ENCODE measurements around the gene FSTL4. TPM values are rescaled to one million over a fixed set of nuclear protein-coding genes. Genes with fewer than 3 reads are reported as not detected.

FSTL4 gene
- total and polyA plus RNA-seq, 2 of the 13 experiments (the other 11 are each of a cell fraction or from before 2014, with no cell fraction given) = 2.1 to 3.0 TPM

GRCh38 chr5:133423618-133424282, 188.6 kb downstream of the FSTL4 start (continued):
- TF ChIP-seq, protein P1, sequence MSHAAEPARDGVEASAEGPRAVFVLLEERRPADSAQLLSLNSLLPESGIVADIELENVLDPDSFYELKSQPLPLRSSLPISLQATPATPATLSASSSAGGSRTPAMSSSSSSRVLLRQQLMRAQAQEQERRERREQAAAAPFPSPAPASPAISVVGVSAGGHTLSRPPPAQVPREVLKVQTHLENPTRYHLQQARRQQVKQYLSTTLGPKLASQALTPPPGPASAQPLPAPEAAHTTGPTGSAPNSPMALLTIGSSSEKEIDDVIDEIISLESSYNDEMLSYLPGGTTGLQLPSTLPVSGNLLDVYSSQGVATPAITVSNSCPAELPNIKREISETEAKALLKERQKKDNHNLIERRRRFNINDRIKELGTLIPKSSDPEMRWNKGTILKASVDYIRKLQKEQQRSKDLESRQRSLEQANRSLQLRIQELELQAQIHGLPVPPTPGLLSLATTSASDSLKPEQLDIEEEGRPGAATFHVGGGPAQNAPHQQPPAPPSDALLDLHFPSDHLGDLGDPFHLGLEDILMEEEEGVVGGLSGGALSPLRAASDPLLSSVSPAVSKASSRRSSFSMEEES (CRISPR knock-in tag; IDR thresholded peaks at IDR 0.05) = 0 out of 2 replicates have a peak, but pooled peaks have one; percentile 30
- TF ChIP-seq TEAD3 (CRISPR knock-in tag; optimal IDR thresholded peaks at IDR 0.05; ENCODE audit: borderline replicate concordance) = no peak
- TF ChIP-seq PAX8 (CRISPR knock-in tag; IDR thresholded peaks at IDR 0.05; ENCODE audit: borderline replicate concordance) = 0 out of 2 replicates have a peak, but pooled peaks have one; percentile 71
- TF ChIP-seq, protein P2, sequence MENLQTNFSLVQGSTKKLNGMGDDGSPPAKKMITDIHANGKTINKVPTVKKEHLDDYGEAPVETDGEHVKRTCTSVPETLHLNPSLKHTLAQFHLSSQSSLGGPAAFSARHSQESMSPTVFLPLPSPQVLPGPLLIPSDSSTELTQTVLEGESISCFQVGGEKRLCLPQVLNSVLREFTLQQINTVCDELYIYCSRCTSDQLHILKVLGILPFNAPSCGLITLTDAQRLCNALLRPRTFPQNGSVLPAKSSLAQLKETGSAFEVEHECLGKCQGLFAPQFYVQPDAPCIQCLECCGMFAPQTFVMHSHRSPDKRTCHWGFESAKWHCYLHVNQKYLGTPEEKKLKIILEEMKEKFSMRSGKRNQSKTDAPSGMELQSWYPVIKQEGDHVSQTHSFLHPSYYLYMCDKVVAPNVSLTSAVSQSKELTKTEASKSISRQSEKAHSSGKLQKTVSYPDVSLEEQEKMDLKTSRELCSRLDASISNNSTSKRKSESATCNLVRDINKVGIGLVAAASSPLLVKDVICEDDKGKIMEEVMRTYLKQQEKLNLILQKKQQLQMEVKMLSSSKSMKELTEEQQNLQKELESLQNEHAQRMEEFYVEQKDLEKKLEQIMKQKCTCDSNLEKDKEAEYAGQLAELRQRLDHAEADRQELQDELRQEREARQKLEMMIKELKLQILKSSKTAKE (CRISPR knock-in tag; IDR thresholded peaks at IDR 0.05; ENCODE audit: borderline replicate concordance) = no peak
- TF ChIP-seq TCF7 (IDR thresholded peaks at IDR 0.05; ENCODE audit: low read depth) = no peak
- peak; percentile 42 for TF ChIP-seq HNRNPLL (IDR thresholded peaks at IDR 0.05; ENCODE audit: low read depth, low read length, poor library complexity, severe bottlenecking)
- TF ChIP-seq NR2C2 (CRISPR knock-in tag; IDR thresholded peaks at IDR 0.05; ENCODE audit: borderline replicate concordance) = peak; percentile 86
- TF ChIP-seq RFXAP (CRISPR knock-in tag; IDR thresholded peaks at IDR 0.05; ENCODE audit: borderline replicate concordance) = peak; percentile 43; the same call in 1 of the 2 replicates
- TF ChIP-seq ZBTB21 (CRISPR knock-in tag; IDR thresholded peaks at IDR 0.05) = no peak
- TF ChIP-seq ZNF556 (CRISPR knock-in tag; IDR thresholded peaks at IDR 0.05; ENCODE audit: borderline replicate concordance) = peak; percentile 68; the same call in 1 of the 2 replicates
- TF ChIP-seq, protein P3, sequence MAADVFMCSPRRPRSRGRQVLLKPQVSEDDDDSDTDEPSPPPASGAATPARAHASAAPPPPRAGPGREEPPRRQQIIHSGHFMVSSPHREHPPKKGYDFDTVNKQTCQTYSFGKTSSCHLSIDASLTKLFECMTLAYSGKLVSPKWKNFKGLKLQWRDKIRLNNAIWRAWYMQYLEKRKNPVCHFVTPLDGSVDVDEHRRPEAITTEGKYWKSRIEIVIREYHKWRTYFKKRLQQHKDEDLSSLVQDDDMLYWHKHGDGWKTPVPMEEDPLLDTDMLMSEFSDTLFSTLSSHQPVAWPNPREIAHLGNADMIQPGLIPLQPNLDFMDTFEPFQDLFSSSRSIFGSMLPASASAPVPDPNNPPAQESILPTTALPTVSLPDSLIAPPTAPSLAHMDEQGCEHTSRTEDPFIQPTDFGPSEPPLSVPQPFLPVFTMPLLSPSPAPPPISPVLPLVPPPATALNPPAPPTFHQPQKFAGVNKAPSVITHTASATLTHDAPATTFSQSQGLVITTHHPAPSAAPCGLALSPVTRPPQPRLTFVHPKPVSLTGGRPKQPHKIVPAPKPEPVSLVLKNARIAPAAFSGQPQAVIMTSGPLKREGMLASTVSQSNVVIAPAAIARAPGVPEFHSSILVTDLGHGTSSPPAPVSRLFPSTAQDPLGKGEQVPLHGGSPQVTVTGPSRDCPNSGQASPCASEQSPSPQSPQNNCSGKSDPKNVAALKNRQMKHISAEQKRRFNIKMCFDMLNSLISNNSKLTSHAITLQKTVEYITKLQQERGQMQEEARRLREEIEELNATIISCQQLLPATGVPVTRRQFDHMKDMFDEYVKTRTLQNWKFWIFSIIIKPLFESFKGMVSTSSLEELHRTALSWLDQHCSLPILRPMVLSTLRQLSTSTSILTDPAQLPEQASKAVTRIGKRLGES (CRISPR knock-in tag; IDR thresholded peaks at IDR 0.05; ENCODE audit: borderline replicate concordance) = no peak
- TF ChIP-seq KDM2A (CRISPR knock-in tag; IDR thresholded peaks at IDR 0.05; ENCODE audit: borderline replicate concordance, low read depth) = peak; percentile 72
- TF ChIP-seq, protein P4, sequence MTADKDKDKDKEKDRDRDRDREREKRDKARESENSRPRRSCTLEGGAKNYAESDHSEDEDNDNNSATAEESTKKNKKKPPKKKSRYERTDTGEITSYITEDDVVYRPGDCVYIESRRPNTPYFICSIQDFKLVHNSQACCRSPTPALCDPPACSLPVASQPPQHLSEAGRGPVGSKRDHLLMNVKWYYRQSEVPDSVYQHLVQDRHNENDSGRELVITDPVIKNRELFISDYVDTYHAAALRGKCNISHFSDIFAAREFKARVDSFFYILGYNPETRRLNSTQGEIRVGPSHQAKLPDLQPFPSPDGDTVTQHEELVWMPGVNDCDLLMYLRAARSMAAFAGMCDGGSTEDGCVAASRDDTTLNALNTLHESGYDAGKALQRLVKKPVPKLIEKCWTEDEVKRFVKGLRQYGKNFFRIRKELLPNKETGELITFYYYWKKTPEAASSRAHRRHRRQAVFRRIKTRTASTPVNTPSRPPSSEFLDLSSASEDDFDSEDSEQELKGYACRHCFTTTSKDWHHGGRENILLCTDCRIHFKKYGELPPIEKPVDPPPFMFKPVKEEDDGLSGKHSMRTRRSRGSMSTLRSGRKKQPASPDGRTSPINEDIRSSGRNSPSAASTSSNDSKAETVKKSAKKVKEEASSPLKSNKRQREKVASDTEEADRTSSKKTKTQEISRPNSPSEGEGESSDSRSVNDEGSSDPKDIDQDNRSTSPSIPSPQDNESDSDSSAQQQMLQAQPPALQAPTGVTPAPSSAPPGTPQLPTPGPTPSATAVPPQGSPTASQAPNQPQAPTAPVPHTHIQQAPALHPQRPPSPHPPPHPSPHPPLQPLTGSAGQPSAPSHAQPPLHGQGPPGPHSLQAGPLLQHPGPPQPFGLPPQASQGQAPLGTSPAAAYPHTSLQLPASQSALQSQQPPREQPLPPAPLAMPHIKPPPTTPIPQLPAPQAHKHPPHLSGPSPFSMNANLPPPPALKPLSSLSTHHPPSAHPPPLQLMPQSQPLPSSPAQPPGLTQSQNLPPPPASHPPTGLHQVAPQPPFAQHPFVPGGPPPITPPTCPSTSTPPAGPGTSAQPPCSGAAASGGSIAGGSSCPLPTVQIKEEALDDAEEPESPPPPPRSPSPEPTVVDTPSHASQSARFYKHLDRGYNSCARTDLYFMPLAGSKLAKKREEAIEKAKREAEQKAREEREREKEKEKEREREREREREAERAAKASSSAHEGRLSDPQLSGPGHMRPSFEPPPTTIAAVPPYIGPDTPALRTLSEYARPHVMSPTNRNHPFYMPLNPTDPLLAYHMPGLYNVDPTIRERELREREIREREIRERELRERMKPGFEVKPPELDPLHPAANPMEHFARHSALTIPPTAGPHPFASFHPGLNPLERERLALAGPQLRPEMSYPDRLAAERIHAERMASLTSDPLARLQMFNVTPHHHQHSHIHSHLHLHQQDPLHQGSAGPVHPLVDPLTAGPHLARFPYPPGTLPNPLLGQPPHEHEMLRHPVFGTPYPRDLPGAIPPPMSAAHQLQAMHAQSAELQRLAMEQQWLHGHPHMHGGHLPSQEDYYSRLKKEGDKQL (CRISPR knock-in tag; IDR thresholded peaks at IDR 0.05; ENCODE audit: low read depth) = no peak
- TF ChIP-seq CREB3 (CRISPR knock-in tag; IDR thresholded peaks at IDR 0.05) = no peak
- peak; percentile 49; the same call in 1 of the 2 replicates for TF ChIP-seq GABPB1 (CRISPR knock-in tag; IDR thresholded peaks at IDR 0.05)

Measured in HepG2 (cell line).